Left ventricle myocardium superior (tissue), 1 donor: ENCODE data around the gene ABCB6. TPM values are rescaled to one million over a fixed set of nuclear protein-coding genes. Genes with fewer than 3 reads are reported as not detected.
"Not testable (repeated sequence)": the region's sequence is repeated elsewhere in the genome, so short reads cannot be mapped to it uniquely, and the experiment has no call there.

Experiments used
- ATAC-seq: fragments of 200-7000 bp; cut with Tn5 transposase; one replicate; pipeline ENCODE4 v1.9.1; 2020; ENCODE audit warnings: mild to moderate bottlenecking, moderate library complexity
- DNase-seq: peaks from one replicate; pipeline ENCODE4 v3.0.0-alpha.2; 2020
- intact Hi-C: fragments of 100-400 bp; cut with micrococcal nuclease; formaldehyde crosslinking; loops from one replicate; pipeline ENCODE4 v1.11.0; 2022
- long read RNA-seq: library from polyadenylated mRNA; unstranded; transcript quantifications from one replicate; pipeline ENCODE4 v2.0.0, GENCODE V29; 2021
- total RNA-seq: library from RNA; stranded (reverse); fragmentation: NEBNext Ultra II Directional; extraction: Animal tissue kit (Norgen Biotek cat#: 25700); gene quantifications from one replicate; pipeline ENCODE4 v1.2.1, GENCODE V29; 2021
- donor health status: DM: no; HTN: yes; CAD: no; lungs with severe emphysema.

ABCB6 gene
- 28.2 TPM for total RNA-seq
- long read RNA-seq, transcript ABCB6-201 (19 exons, 3,045 nt), result major isoform, 82 of 108 reads
- long read RNA-seq, partial matches to known transcripts, result 6 of 108 reads
- long read RNA-seq, other reads (novel, unspliced or antisense), result 15 of 108 reads

DNA sequence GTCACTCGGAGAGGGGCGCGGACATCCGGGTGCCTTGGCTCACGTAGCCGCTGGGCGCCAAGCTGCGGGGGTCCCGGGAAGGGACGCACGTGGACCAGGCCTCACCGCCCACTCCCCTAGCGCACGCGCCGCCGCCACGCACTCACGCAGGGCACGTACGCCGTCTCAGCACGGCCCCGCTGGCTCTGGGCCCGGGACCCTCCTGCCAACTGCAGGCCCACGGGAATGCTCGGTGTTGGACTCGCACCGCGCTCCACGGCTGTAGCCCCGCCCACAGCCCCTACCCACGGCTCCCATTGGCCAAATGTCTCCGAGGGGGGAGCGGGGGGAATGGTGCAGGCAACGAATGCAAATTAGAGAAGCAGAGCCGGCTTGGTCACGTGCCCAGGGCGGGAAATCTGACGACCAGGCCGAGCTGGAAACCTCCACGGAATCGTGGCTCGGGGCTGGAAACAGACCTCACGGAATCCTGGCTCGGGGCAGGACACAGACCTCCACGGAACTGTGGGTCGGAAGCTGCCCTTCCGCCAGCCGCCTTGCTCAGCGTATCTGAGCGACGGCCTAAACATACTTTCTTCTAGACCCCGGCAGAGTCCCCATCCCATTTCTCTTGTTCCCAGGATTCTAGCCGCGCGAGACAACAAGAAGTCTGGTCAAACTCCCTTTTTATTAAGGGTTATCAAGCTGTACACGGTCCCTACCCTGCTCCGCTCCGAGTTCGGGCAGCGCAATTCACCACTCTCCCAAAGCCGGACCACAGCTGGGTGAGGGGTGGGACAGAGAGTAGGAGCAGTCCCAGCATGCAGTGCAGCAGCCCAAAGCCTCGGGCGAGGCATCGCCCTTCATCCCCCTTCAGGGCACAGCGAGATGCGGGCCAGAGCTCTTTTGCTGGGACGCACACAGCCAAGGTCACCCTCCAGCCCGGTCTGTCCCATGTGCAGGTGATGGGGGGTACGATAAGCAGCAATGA lies at the start of gene ABCB6:
ABCB6 (minus strand) TSS at position 227 of the 970 bp plus-strand sequence. CDS start 285 bp downstream, outside the sequence.
- intact Hi-C loops, result no loop called here
- DNase-seq (peak; percentile 99), ATAC-seq (peak; percentile 90)

DNA sequence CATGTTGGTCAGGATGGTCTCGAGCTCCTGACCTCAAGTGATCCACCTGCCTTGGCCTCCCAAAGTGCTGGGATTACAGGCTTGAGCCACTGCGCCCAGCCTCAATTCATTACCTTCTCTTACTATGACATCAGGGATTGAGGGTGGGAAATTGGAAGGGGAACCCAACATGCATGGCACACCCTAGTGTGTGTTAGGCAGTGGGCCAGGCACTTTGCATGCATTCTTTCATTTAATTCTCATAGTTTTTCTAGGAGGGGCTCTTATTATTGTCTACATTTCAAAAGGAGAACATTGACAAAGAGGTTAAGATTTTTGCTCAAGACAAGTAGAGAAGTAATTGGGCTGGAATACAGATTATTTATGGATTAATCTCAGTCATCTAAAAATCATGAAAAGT lies 49.5 kb upstream of the ABCB6 start:
- DNase-seq, result no peak
- intact Hi-C loops, result no loop called here
- no peak for ATAC-seq

DNA sequence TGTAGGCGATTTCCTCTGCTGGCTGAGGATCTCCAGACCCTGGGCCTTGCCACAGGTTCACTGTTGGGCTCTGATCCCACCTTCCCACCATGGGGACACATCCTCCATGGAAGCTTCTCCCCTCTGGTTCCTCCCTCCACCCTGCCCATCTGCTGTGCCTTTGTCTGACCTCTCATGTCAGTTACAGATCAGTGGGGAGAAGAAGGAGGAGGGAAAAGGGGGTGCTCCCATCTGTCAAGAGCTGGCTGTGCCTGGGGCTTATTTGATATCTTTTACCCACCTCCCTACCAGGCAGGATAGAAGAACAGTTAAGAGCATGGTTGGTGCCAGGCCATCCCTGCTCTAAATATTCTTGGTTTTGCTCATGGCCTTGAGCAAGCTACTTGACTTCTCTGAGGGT lies 48.1 kb upstream of the ABCB6 start:
- ATAC-seq (no peak), DNase-seq (no peak)
- intact Hi-C loops, result no loop called here

DNA sequence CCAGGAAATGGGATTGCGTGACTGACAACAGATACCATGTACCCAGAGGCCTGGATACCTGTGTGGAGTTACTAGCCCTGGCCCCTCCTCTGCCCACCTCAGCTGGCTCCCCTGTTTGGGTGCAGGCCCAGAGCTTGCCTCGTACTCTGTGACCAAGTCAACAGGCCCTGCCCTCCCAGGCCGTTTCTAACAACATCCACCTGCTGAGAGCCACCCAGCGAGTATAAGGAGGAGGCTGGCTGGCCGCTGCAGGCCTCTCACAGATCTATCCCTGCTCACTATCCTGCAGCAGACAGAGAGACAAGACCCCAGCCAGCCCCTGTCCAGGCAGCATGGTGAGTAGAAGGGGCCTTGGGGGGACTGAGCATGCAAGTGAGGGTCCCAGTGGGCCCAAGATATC lies 47.5 kb upstream of the ABCB6 start:
- intact Hi-C loops, result no loop called here
- ATAC-seq (no peak), DNase-seq (no peak)

DNA sequence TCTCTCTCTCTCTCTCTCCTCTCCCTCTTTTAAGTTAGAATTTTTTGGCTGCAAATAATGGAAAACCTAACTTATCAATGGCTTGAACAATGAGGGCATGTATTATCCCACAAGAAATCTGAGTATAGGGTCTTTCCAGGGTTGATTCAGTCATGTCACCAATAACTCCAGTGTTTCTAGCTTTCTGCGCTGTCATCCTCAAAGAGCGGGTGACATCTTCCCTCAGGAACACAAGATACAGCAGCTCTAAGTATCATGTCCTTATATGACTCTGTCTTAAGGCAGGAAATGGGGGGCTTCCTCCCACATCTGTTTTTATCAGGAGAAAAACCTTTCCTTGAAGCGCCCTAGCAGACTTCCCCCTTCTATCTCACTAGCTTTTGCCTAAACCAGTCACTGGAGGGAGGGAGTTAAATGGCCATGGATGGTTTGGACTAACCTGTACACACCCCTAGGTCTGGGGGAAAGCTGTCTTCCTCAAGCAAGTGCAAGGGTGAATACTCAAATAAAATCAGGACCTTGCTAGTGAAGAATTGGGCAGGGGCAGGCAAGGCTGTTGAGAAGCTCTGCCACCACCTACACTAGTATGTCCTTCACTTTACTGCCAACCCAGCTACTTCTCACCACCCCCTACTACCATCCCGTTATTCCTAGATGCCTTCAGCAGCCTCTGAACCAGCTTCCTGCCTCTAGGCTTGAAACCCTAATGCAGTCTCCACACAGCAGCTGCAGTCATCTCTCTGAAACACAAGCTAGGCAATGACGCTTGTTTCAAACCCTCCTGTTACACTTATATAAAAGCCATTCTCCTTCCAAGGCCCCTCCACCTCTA lies 42.5 kb upstream of the ABCB6 start:
- no peak for ATAC-seq
- intact Hi-C loops, result no loop called here
- no peak for DNase-seq

DNA sequence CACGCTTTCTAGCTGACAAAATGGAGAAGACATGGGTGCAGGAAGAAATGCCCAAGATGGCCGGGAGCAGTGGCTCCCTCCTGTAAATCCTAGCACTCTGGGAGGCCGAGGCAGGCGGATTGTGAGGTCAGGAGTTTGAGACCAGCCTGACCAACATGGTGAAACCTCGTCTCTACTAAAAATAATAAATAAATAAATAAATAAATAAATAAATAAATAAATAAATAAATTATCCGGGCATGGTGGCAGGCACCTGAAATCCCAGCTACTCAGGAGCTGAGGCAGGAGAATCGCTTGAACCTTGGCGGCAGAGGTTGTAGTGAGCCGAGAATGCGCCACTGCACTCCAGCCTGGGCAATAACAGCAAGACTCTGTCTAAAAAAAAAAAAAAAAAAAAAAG lies 40.2 kb upstream of the ABCB6 start:
- ATAC-seq, DNase-seq, intact Hi-C loops: not testable (repeated sequence)

DNA sequence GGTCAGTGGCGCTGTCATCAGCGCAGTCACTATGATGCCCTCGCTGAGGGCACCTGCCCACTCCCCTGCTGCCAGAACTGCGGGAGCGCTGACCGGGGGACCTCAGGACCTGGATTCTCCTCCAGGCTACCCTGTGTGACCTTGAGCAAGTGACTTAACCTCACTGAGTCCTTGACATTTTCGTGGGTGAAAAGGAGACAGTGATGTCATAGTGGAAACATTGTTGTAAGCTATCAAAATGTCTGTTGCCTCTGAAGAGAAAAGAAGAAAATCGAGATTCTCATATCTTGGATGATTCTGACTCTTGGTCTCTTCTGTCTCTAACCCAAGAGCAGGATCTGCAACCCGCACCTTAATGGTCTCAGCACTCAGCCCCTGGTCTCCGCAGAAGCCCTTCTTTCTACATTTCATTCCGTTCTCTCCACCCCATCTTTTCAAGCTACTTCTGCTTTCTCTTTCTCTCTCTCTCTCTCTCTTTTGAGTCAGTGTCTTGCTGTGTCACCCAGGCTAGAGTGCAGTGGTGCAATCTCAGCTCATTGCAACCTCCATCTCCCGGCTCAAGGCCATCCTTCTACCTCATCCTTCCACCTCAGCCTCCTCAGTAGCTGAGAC lies 35.9 kb upstream of the ABCB6 start:
- intact Hi-C loops, result no loop called here
- ATAC-seq (peak; percentile 22), DNase-seq (no peak)

DNA sequence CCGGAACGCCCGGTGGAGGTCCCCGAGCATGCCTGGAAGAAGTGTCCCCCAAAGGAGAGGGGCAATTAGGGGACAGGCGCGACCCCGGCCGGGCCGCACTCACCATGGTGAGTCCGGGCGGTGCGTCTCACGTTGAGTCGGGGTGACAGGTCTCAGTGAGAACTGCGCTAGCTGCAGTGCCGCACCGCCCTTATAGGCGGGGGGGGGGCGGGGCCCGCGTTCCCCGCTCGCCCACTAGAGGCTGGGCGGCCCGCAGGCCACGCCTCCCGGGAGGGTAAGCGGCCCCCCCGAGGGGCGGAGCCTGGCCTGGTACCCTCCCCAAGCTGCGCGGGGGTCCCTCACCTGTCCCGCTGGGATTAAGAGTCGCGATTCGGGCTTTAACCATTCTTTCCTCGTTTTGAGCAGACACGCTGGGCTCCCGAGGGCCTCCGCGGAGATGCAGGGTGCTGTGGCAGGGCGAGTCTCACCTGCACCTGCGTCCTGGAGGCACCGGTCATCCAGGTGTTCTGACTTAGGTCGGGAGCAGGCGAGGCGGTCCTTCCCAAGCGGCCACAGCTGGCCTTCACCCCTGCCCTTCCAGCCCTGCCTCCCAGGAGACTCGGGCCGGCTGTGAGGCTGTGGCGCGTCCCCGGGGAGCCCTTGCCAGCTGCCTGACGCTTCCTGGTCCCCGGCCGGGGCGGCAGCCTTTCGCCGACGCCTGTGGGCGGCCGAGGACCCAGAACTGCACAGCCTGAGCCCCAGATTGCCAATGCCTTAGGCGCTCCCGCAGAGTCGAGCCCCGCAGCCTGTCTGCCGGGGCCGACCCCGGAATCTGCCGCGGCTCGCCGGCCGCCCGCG lies 35.2 kb upstream of the ABCB6 start, which contains the start of gene TUBA4A:
TUBA4A (minus strand) TSS at position 166 of the 837 bp plus-strand sequence; CDS start at position 106, 60 bp downstream.
- intact Hi-C loops, result no loop called here
- DNase-seq (peak; percentile 94), ATAC-seq (peak; percentile 93)

DNA sequence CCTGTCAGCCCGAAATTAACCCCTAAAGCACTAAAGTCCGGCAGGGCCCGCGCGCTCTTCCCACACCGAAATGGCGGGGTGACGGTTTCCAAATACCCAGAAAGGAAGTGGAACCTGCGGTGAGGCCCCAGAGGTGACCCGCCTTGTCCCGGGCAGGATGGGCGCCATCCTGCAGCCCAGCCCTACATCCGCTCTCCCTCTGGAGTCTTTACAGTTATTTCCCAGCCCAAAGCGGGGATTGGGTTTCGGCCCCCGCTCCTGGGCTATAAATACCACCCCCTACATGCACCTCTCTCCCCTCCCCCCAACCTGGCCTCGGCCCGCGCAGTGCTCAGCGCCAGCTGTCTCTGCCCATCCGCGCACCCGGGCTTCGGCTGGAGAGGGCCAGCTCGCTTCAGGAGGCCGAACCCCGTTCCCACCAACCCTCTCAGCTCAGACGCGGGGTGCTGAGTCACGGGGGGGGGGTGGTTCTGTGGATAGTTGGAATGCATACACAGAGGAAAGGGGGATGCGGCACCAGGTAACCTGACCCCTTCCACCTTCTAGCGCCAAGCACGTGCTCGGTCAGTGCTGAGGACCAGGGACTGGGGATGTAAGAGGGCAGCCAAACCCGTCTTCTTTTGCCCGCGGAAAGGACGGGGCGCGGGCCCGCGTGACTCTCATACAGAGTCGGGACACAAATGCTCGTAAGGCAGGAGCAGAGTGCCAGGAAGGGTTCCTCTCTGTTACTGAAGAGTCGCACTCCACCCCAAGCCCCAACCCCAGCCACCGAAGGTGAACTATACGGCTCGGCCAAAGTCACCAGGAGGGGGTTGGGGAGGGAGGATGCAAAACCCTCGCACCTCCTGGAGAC lies 34.4 kb upstream of the ABCB6 start, which contains the start of gene TUBA4B:
TUBA4B (plus strand) TSS at position 344 of the 853 bp plus-strand sequence; CDS start at position 509, 165 bp downstream.
- peak; percentile 59 for DNase-seq
- ATAC-seq, result peak; percentile 53
- intact Hi-C loops, result no loop called here

DNA sequence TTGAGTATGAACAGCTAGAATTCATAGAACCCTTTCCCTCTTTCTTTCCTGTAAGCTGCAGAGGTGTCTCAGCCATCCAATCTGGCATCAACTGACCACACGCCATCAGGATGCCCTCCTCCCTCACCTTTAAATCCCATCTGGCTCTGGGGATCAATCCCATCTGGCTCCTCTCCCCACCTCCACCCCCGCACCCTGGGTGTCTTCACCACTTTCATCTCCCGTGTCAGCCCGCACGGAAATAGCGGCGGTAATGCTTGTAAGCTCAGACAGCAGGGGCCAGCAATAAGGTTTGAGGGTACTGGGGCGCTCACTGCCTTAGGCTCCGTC lies 33.8 kb upstream of the ABCB6 start:
- DNase-seq (no peak), ATAC-seq (no peak)
- intact Hi-C loops, result no loop called here

DNA sequence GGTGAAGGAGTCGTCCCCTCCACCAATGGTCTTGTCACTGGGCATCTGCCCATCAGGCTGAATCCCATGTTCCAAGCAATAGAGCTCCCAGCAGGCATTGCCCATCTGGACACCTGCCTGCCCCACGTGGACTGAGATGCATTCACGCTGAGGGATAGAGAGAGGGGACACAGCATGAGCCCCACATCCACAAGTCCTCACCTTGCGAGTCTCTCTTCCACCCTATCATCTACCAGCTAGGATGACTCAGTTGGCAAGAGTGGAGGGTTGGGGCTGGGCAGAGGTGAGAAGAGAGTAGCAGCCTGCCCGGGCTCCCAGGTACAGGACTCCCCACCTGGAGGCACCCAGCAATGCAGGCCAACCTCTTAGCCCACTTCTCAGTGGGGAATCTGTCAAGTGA lies 33.3 kb upstream of the ABCB6 start:
- ATAC-seq (no peak), DNase-seq (no peak)
- intact Hi-C loops, result no loop called here

DNA sequence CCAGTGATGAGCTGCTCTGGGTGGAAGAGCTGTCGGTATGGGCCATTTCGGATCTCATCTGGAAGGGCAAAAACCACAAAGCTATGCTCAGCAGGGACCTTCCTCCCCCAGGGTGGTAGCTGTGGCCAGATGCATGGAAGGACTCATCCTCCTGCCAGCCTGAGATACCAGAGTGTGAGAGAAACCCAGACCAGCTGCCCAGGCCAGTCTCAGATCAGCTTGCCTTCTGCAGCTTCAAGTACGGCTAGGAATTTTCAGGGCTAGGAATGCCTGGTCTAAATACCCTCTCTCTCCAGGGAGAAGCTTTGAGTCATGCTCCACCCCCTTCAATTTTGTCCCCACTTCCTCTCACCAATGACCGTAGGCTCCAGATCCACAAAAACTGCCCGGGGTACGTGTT lies 32.9 kb upstream of the ABCB6 start:
- ATAC-seq, result no peak
- no peak for DNase-seq
- intact Hi-C loops, result no loop called here

DNA sequence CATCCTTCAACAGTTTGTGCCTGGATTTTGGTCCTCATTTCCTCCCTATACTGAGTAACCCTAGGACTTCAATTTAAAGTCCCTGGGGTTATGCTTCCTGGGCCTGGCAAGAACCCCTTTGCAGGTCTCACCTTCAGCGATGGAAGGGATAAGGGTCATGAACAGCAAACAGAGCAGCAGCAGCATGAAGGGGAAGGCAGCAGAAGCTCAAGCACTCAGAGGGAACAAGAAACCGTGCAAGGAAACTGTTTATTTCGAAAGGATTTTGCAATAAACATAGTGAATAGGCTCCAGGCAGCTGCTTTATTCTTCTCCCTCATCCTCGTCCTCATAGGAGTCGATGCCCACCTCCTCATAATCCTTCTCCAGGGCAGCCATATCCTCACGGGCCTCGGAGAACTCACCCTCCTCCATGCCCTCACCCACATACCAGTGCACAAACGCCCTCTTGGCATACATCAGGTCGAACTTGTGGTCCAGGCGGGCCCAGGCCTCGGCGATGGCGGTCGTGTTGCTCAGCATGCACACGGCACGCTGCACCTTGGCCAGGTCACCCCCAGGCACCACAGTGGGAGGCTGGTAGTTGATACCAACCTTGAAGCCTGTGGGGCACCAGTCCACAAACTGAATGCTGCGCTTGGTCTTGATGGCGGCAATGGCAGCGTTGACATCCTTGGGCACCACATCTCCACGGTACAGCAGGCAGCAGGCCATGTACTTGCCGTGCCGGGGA lies 31.5 kb upstream of the ABCB6 start:
- no peak for DNase-seq
- ATAC-seq, result no peak
- intact Hi-C loops, result no loop called here

DNA sequence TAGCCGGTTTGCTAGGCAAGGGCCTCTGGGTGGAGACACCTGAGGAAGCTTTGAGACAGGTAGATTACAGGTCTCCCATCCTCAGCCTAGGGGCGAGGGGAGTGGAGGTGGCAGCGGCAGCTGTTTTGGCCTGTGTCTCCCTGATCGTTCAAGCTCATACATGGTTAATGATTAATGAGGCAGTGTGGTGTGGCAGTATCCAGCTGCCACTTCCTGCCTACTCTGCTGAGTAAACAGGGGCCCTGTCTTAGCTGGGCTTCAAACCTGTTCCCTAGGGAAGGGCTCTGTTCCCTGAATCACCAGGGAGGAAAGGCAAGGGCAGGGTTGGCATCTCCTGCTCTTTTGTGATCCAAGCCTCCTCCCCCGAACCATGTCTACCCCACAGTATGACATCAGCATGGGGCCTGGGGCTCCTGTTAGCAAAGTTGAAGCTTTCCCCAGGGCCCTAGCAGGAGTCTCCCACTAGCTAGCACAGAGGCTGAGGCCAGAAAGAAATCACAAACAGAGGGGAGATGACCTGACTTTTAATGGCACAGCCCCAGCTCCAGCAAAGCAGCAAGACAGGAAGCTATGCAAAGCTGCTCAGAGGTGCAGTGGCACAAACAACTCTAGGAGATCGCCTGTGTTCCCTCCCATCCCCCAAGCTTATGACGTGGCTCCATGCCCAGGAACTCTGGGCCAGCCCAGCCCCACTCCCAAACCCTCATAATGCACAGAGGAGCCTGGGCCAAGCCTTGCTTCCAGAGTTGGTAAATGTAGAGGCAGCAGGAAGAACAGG lies 30.6 kb upstream of the ABCB6 start:
- DNase-seq (peak; percentile 76), ATAC-seq (peak; percentile 45)
- intact Hi-C loops, result no loop called here

DNA sequence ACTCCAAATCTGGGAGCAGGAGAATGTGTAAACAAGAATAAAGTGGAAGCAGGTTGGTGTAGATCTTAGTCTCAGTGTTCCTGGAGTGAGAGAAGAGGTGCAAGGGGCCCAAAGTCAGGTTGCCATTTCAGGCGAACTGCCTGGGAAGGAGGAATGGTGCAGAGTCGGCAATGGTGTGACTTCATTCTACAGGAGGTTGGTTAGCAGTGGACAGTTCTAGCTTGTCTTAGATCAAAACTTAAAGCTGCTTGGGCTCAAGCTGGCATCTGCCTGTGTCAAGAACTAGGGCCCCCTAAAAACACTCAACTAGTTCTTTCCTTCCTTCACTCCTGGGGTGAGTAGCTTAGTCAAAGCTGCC lies 30.1 kb upstream of the ABCB6 start:
- intact Hi-C loops, result no loop called here
- DNase-seq (no peak), ATAC-seq (no peak)
